Measurements from ENCODE around the gene HOXD3.

GRCh38 chr2:176188774-176189680, 31.9 kb downstream of the HOXD3 start:
- TF ChIP-seq CTCF (IDR thresholded peaks at IDR 0.05 in 8 of 11, conservative IDR thresholded peaks at IDR 0.05 in 3 of 11) (no peak), POLR2A (IDR thresholded peaks at IDR 0.05) (no peak)

Measured in spleen (tissue), 7 donors.